A549 (cell line): ENCODE data around the gene CFAP92. TPM values are rescaled to one million over a fixed set of nuclear protein-coding genes. Genes with fewer than 3 reads are reported as not detected.

Experiments
- ATAC-seq, 2 experiments: fragments of 200-7000 bp in 1 of 2; fragments of >200 bp in 1 of 2; cut with Nextera tagmentation in 1 of 2; cut with Tn5 transposase in 1 of 2; 3 replicates each; pipeline versions ENCODE4 v1.8.0 to v1.9.1; 2018 to 2020; ENCODE audit warnings: mild to moderate bottlenecking in 1 of 2, moderate library complexity in 1 of 2
- CTCF ChIA-PET: fragments of 300-600 bp; sonication (Branson Sonifier 250); formaldehyde crosslinking; extraction: SDS; loops from one replicate; lab custom pipeline; 2021; ENCODE audit warnings: antibody characterized with exemption, inconsistent platforms; lab: Yijun Ruan, JAX
- POLR2A ChIA-PET: fragments of 350-600 bp; formaldehyde crosslinking; extraction: SDS; loops from one replicate; lab custom pipeline; 2021; ENCODE audit warnings: antibody characterized with exemption, inconsistent platforms; lab: Yijun Ruan, JAX
- DNase-seq, 2 experiments: peaks; one replicate each; pipeline versions ENCODE4 v3.0.0 to v3.0.0-alpha.2; 2011 to 2016; ENCODE audit warnings: low read depth in 1 of 2, low spot score in 1 of 2
- FAIRE-seq: peaks from 2 replicates; lab custom pipeline; 2011; peaks lifted over from hg19 to GRCh38; lab: Jason Lieb, UNC
- H3K27ac ChIP-seq, 2 experiments: fragments of >200 bp; sonication (Bioruptor Twin); formaldehyde crosslinking; 3 replicates each; pipeline ENCODE4 v1.5.1; 2016 to 2017
- H3K4me1 ChIP-seq: fragments of >200 bp; sonication (Bioruptor Twin); formaldehyde crosslinking; 3 replicates; pipeline ENCODE4 v1.6.1; 2016
- H3K4me2 ChIP-seq: fragments of >200 bp; sonication (Bioruptor Twin); formaldehyde crosslinking; 3 replicates; pipeline ENCODE4 v1.6.1; 2016
- H3K4me3 ChIP-seq: fragments of >200 bp; sonication (Bioruptor Twin); formaldehyde crosslinking; 3 replicates; pipeline ENCODE4 v1.5.1; 2016
- H3K9me3 ChIP-seq: fragments of >200 bp; sonication (Bioruptor Twin); formaldehyde crosslinking; 3 replicates; pipeline ENCODE4 v1.6.1; 2016
- BHLHE40 ChIP-seq: IDR thresholded peaks from 2 replicates; pipeline ENCODE4 v1.6.1; 2012; ENCODE audit warnings: low read depth, low read length, inconsistent platforms
- CEBPB ChIP-seq, 2 experiments: fragments of >200 bp in 1 of 2; sonication (Bioruptor Twin) in 1 of 2; formaldehyde crosslinking in 1 of 2; IDR thresholded peaks; 2 replicates each; pipeline ENCODE4 v1.6.1; 2012 to 2016
- EHMT2 ChIP-seq: fragments of 200-600 bp; sonication (generic); IDR thresholded peaks from 2 replicates; pipeline ENCODE4 v1.6.1; 2016; ENCODE audit warnings: antibody characterized with exemption, low read depth, mild to moderate bottlenecking, moderate library complexity
- EP300 ChIP-seq, 2 experiments: fragments of >200 bp; sonication (Bioruptor Twin); formaldehyde crosslinking; IDR thresholded peaks; 2 replicates in 1 of 2; 3 replicates in 1 of 2; pipeline ENCODE4 v1.6.1; 2016 to 2017
- FOSB ChIP-seq: fragments of 250-450 bp; sonication (Bioruptor Pico); IDR thresholded peaks from 2 replicates; pipeline ENCODE4 v1.5.0; 2020; ENCODE audit warnings: mild to moderate bottlenecking, moderate library complexity
- JUNB ChIP-seq: fragments of >200 bp; sonication (Bioruptor Twin); formaldehyde crosslinking; IDR thresholded peaks from 2 replicates; pipeline ENCODE4 v1.6.1; 2016
- MAFK ChIP-seq: fragments of 450-650 bp; IDR thresholded peaks from 2 replicates; pipeline ENCODE4 v1.6.1; 2014; ENCODE audit not compliant: partially characterized antibody
- MYC ChIP-seq: IDR thresholded peaks from 2 replicates; pipeline ENCODE4 v1.6.1; 2012; ENCODE audit warnings: mild to moderate bottlenecking, inconsistent platforms, low read length, improper control_type of control experiment, borderline replicate concordance
- NPAS2 ChIP-seq: fragments of 250-450 bp; sonication (Bioruptor Pico); IDR thresholded peaks from 2 replicates; pipeline ENCODE4 v1.8.0; 2022; ENCODE audit warnings: mild to moderate bottlenecking, moderate library complexity, borderline replicate concordance
- NR3C1 ChIP-seq: fragments of >200 bp; sonication (Bioruptor Twin); formaldehyde crosslinking; IDR thresholded peaks from 3 replicates; pipeline ENCODE4 v1.6.1; 2017
- RNF2 ChIP-seq: fragments of 200-600 bp; sonication (generic); IDR thresholded peaks from 2 replicates; pipeline ENCODE4 v1.6.1; 2016; ENCODE audit warnings: low read depth, mild to moderate bottlenecking, antibody characterized with exemption, moderate library complexity, borderline replicate concordance
- SREBF2 ChIP-seq: fragments of 450-650 bp; IDR thresholded peaks from 2 replicates; pipeline ENCODE4 v1.6.1; 2014; ENCODE audit warnings: mild to moderate bottlenecking, moderate library complexity
- ZC3H11A ChIP-seq: fragments of 450-650 bp; IDR thresholded peaks from 2 replicates; pipeline ENCODE4 v1.6.1; 2014; ENCODE audit warnings: antibody characterized with exemption, mild to moderate bottlenecking
- ZFP36 ChIP-seq: fragments of 450-650 bp; IDR thresholded peaks from 2 replicates; pipeline ENCODE4 v1.6.1; 2014; ENCODE audit warnings: borderline replicate concordance; ENCODE audit not compliant: partially characterized antibody
- ZNF302 ChIP-seq: fragments of 250-450 bp; sonication (Bioruptor Pico); IDR thresholded peaks from 2 replicates; pipeline ENCODE4 v1.9.0; 2021; ENCODE audit warnings: inconsistent platforms, mild to moderate bottlenecking, moderate library complexity
- WGBS: methylation state at CpG from one replicate; pipeline ENCODE4 v1.1.6; 2017; ENCODE audit errors: missing lambda C conversion rate; 5-methylcytosine and 5-hydroxymethylcytosine counted together
- polyA plus RNA-seq, 4 experiments: library from polyadenylated mRNA; depleted of rRNA in 3 of 4; stranded (reverse); fragments of >200 nt; fragmentation: RNase III in 1 of 4; extraction: RNeasy Plus Mini Kit Qiagen cat#74134 plus additional on column Dnase treatment in 1 of 4; gene quantifications; 2 replicates in 3 of 4; 3 replicates in 1 of 4; pipeline ENCODE4 v1.2.3, GENCODE V29; 2011 to 2017
- TF ChIP-seq, protein P1 (sequence below): fragments of >200 bp; sonication (Bioruptor Twin); formaldehyde crosslinking; IDR thresholded peaks from 3 replicates; pipeline ENCODE4 v1.6.1; 2016

CFAP92 gene
- polyA plus RNA-seq, 2 of the 4 experiments (the other 2 are of a cell fraction): not detected

DNA sequence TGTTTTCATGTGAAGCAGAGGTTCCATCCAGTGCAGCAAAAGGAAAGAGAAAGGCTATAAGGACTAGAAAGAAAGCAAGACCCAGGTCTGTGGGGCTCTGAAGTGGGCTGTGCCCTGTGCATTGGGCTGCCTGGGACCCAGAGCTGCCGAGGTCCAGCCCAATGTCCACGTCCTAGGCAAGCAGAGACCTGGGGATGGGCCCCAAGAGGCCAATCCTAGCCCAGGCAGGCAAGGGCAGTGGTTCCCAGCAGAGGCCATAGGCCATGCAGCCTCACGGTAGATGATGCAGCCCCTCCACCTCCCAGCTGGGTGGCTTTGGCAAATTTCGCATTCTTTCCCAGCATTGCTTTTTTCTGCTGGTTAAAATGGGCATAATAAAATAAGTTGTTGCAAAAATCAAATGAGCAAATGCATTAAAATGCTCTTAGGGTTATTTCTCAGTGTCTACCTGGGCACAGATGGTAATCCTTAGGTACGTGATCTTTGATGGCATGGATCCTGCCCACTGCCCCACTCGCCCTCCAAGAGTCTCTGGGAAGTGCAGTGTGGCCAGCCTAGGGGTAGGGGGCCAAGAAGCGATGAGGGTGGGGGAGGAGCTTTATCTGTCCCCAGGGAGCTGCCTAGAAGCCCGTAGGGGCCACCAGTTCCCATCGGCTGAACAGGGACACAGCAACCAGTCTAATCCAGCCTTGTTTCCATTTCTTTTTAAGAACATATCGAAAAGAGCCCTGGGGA, 44.4 kb upstream of the CFAP92 start:
- WGBS: 52% methylated on average over 10 of the region's 10 CpGs
- POLR2A ChIA-PET: no interaction called here
- DNase-seq (no peak), ATAC-seq (no peak), FAIRE-seq (no peak)
- Histone ChIP-seq H3K4me3 (no peak overlapping the region), H3K4me1 (no peaks in the 10 kb centered on the region), H3K9me3 (no peaks in the 10 kb centered on the region), H3K27ac (no peak overlapping the region), H3K4me2 (no peak overlapping the region)
- CTCF ChIA-PET: interaction anchor here (2.6 to 3.3 kb wide), 2 partner anchors 11 to 15 kb away, joined by 9 to 16 read pairs; no protein-coding TSS in a partner anchor
- no peak for TF ChIP-seq NR3C1
- TF ChIP-seq MYC: no peak
- TF ChIP-seq SREBF2: no peak
- TF ChIP-seq CEBPB (IDR thresholded peaks at IDR 0.05): no peak
- TF ChIP-seq MAFK: no peak
- TF ChIP-seq EHMT2: no peak
- no peak for TF ChIP-seq BHLHE40
- no peak for TF ChIP-seq RNF2
- TF ChIP-seq ZFP36: no peak
- TF ChIP-seq EP300 (IDR thresholded peaks at IDR 0.05): no peak

DNA sequence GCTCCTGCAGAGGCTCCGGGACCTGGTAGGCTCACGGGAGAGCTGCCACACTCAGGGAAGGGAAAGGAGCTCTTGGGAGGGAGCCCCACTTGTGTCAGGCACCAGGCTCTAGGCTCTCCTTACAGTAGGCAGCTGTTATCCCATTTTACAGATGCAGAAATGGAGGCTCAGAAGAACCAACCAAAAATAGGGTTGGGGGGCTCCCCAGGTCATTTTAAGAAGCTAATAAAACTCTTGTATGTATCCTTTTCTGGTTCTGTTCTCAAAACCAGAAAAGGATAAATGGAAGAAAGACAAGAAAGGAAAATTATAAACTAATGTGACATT, 43.2 kb upstream of the CFAP92 start:
- no peak overlapping the region for H3K4me2 ChIP-seq
- no peak for DNase-seq
- CTCF ChIA-PET: interaction anchor here (3.3 kb wide), 1 partner anchor 16 kb away, joined by 16 read pairs; no protein-coding TSS in a partner anchor
- no peaks in the 10 kb centered on the region for H3K4me1 ChIP-seq
- H3K27ac ChIP-seq: no peak overlapping the region
- POLR2A ChIA-PET: no interaction called here
- no peaks in the 10 kb centered on the region for H3K9me3 ChIP-seq
- H3K4me3 ChIP-seq: no peak overlapping the region
- FAIRE-seq: no peak
- ATAC-seq: no peak
- TF ChIP-seq NPAS2 (CRISPR knock-in tag): no peak
- no peak for TF ChIP-seq JUNB
- no peak for TF ChIP-seq ZNF302 (CRISPR knock-in tag)
- no peak for TF ChIP-seq SREBF2
- 82% methylated on average over 2 of the region's 2 CpGs for WGBS

DNA sequence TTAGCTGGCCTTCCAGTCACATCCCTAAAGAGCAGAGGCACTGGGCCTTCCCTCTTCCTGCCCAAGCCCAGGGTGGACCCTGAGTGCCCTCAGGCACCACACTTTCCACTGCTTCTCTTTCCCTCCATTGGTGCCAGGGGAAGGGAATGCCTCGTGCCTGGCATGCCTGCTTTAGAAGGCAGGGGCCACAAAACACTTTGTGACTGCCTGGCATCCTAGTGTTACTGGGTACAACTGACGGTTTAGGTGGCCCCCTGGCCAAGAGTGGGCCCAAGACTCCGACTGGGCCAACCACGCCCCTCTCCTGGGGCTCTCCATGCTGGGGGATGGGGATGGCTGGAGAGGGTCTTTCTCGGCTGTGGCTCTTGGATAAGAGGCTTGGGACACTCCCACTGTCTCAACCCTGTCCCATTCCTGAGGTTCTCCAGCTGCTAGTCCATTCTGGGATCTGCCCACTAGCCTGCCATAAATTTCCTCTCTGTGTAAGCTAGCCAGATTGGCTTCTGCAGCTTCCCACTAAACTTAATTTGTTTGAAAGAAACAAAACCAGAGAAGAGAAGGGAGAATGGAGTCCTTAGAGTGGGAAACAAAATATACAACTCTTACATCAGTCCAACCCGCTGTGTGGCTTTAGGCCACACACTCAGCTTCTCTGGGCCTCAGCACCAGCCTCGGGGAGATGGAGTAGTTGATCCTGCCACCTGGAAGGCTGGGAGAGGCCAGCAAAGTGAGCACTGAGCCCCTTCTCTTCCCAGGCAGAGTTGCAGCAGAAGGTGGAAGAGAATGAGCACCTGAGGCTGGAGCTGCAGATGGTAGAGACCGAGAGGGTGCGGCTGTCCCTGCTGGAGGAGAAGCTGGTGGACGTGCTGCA, 42.6 kb upstream of the CFAP92 start:
- H3K4me1 ChIP-seq: no peaks in the 10 kb centered on the region
- no peaks in the 10 kb centered on the region for H3K9me3 ChIP-seq
- H3K4me2 ChIP-seq: no peak overlapping the region
- TF ChIP-seq ZC3H11A (no peak), FOSB (CRISPR knock-in tag) (no peak)
- TF ChIP-seq, protein P1, sequence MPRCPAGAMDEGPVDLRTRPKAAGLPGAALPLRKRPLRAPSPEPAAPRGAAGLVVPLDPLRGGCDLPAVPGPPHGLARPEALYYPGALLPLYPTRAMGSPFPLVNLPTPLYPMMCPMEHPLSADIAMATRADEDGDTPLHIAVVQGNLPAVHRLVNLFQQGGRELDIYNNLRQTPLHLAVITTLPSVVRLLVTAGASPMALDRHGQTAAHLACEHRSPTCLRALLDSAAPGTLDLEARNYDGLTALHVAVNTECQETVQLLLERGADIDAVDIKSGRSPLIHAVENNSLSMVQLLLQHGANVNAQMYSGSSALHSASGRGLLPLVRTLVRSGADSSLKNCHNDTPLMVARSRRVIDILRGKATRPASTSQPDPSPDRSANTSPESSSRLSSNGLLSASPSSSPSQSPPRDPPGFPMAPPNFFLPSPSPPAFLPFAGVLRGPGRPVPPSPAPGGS: no peak
- POLR2A ChIA-PET: no interaction called here
- no peak for DNase-seq
- no peak for FAIRE-seq
- no peak for ATAC-seq
- H3K4me3 ChIP-seq: no peak overlapping the region
- H3K27ac ChIP-seq: no peak overlapping the region
- WGBS: 69% methylated on average over 10 of the region's 10 CpGs
- CTCF ChIA-PET: interaction anchor here (3.3 kb wide), 1 partner anchor 17 kb away, joined by 16 read pairs; no protein-coding TSS in a partner anchor
